A549 (cell line): ENCODE measurements around the gene BEST2. TPM values are rescaled to one million over a fixed set of nuclear protein-coding genes. Genes with fewer than 3 reads are reported as not detected.

Experiments
- ATAC-seq, 2 experiments: fragments of 200-7000 bp in 1 of 2; fragments of >200 bp in 1 of 2; cut with Nextera tagmentation in 1 of 2; cut with Tn5 transposase in 1 of 2; 3 replicates each; pipeline versions ENCODE4 v1.8.0 to v1.9.1; 2018 to 2020; ENCODE audit warnings: mild to moderate bottlenecking in 1 of 2, moderate library complexity in 1 of 2
- CTCF ChIA-PET: fragments of 300-600 bp; sonication (Branson Sonifier 250); formaldehyde crosslinking; extraction: SDS; loops from one replicate; lab custom pipeline; 2021; ENCODE audit warnings: antibody characterized with exemption, inconsistent platforms; lab: Yijun Ruan, JAX
- POLR2A ChIA-PET: fragments of 350-600 bp; formaldehyde crosslinking; extraction: SDS; loops from one replicate; lab custom pipeline; 2021; ENCODE audit warnings: antibody characterized with exemption, inconsistent platforms; lab: Yijun Ruan, JAX
- DNase-seq, 2 experiments: peaks; one replicate each; pipeline versions ENCODE4 v3.0.0 to v3.0.0-alpha.2; 2011 to 2016; ENCODE audit warnings: low read depth in 1 of 2, low spot score in 1 of 2
- FAIRE-seq: peaks from 2 replicates; lab custom pipeline; 2011; peaks lifted over from hg19 to GRCh38; lab: Jason Lieb, UNC
- H3K27ac ChIP-seq, 2 experiments: fragments of >200 bp; sonication (Bioruptor Twin); formaldehyde crosslinking; 3 replicates each; pipeline ENCODE4 v1.5.1; 2016 to 2017
- H3K4me1 ChIP-seq: fragments of >200 bp; sonication (Bioruptor Twin); formaldehyde crosslinking; 3 replicates; pipeline ENCODE4 v1.6.1; 2016
- H3K4me2 ChIP-seq: fragments of >200 bp; sonication (Bioruptor Twin); formaldehyde crosslinking; 3 replicates; pipeline ENCODE4 v1.6.1; 2016
- H3K4me3 ChIP-seq: fragments of >200 bp; sonication (Bioruptor Twin); formaldehyde crosslinking; 3 replicates; pipeline ENCODE4 v1.5.1; 2016
- H3K9me3 ChIP-seq: fragments of >200 bp; sonication (Bioruptor Twin); formaldehyde crosslinking; 3 replicates; pipeline ENCODE4 v1.6.1; 2016
- ATOH8 ChIP-seq: fragments of 250-450 bp; sonication (Bioruptor Pico); IDR thresholded peaks from 2 replicates; pipeline ENCODE4 v1.5.0; 2020; ENCODE audit warnings: low read depth, mild to moderate bottlenecking, moderate library complexity
- CBX2 ChIP-seq: fragments of 200-600 bp; sonication (generic); IDR thresholded peaks from 2 replicates; pipeline ENCODE4 v1.6.1; 2016; ENCODE audit warnings: low read depth, mild to moderate bottlenecking, borderline replicate concordance
- CEBPB ChIP-seq, 2 experiments: fragments of >200 bp in 1 of 2; sonication (Bioruptor Twin) in 1 of 2; formaldehyde crosslinking in 1 of 2; IDR thresholded peaks; 2 replicates each; pipeline ENCODE4 v1.6.1; 2012 to 2016
- CHD2 ChIP-seq: fragments of 150-350 bp; IDR thresholded peaks from 2 replicates; pipeline ENCODE4 v1.6.1; 2014; ENCODE audit warnings: low read length; ENCODE audit not compliant: partially characterized antibody
- CTCF ChIP-seq: fragments of >200 bp; sonication (Bioruptor Twin); formaldehyde crosslinking; IDR thresholded peaks from 3 replicates; pipeline ENCODE4 v1.5.1; 2016
- EHMT2 ChIP-seq: fragments of 200-600 bp; sonication (generic); IDR thresholded peaks from 2 replicates; pipeline ENCODE4 v1.6.1; 2016; ENCODE audit warnings: antibody characterized with exemption, low read depth, mild to moderate bottlenecking, moderate library complexity
- ESRRA ChIP-seq: fragments of 150-350 bp; IDR thresholded peaks from 2 replicates; pipeline ENCODE4 v1.6.1; 2014; ENCODE audit warnings: mild to moderate bottlenecking, low read length, borderline replicate concordance
- GATA3 ChIP-seq: IDR thresholded peaks from 2 replicates; pipeline ENCODE4 v1.6.1; 2012; ENCODE audit warnings: borderline replicate concordance
- HDAC2 ChIP-seq: fragments of 200-600 bp; sonication (generic); IDR thresholded peaks from 2 replicates; pipeline ENCODE4 v1.6.1; 2016
- HEYL ChIP-seq: fragments of 250-450 bp; sonication (Bioruptor Pico); IDR thresholded peaks from 2 replicates; pipeline ENCODE4 v1.8.0; 2021; ENCODE audit warnings: mild to moderate bottlenecking, moderate library complexity
- HOXA7 ChIP-seq: fragments of 250-450 bp; sonication (Bioruptor Pico); IDR thresholded peaks from 2 replicates; pipeline ENCODE4 v1.5.0; 2020; ENCODE audit warnings: mild to moderate bottlenecking, moderate library complexity
- KDM1A ChIP-seq: fragments of 200-600 bp; sonication (generic); IDR thresholded peaks from 2 replicates; pipeline ENCODE4 v1.6.1; 2016; ENCODE audit warnings: low read depth, mild to moderate bottlenecking
- MAX ChIP-seq: IDR thresholded peaks from 2 replicates; pipeline ENCODE4 v1.6.1; 2012
- MAZ ChIP-seq: fragments of 150-350 bp; IDR thresholded peaks from 2 replicates; pipeline ENCODE4 v1.6.1; 2014; ENCODE audit warnings: antibody characterized with exemption, low read depth, low read length, borderline replicate concordance
- MYC ChIP-seq: IDR thresholded peaks from 2 replicates; pipeline ENCODE4 v1.6.1; 2012; ENCODE audit warnings: mild to moderate bottlenecking, inconsistent platforms, low read length, improper control_type of control experiment, borderline replicate concordance
- NFE2L2 ChIP-seq: fragments of 150-350 bp; conservative IDR thresholded peaks from 2 replicates; pipeline ENCODE4 v1.6.1; 2014; ENCODE audit warnings: low read length
- POLR2A ChIP-seq: IDR thresholded peaks from 2 replicates; pipeline ENCODE4 v1.6.1; 2012; ENCODE audit warnings: mild to moderate bottlenecking, low read length
- POLR2AphosphoS2 ChIP-seq: conservative IDR thresholded peaks from 2 replicates; pipeline ENCODE4 v1.6.1; 2012; ENCODE audit warnings: low read length, improper control_type of control experiment, inconsistent platforms
- RAD21 ChIP-seq, 2 experiments: fragments of >200 bp in 1 of 2; sonication (Bioruptor Twin) in 1 of 2; formaldehyde crosslinking in 1 of 2; IDR thresholded peaks in 1 of 2; conservative IDR thresholded peaks in 1 of 2; 2 replicates in 1 of 2; 3 replicates in 1 of 2; pipeline ENCODE4 v1.6.1; 2012 to 2018; ENCODE audit warnings: inconsistent platforms in 1 of 2
- RCOR1 ChIP-seq: fragments of 150-350 bp; IDR thresholded peaks from 2 replicates; pipeline ENCODE4 v1.6.1; 2014; ENCODE audit warnings: antibody characterized with exemption, low read length, low read depth
- RFX5 ChIP-seq: fragments of 450-650 bp; IDR thresholded peaks from 2 replicates; pipeline ENCODE4 v1.7.1; 2014; ENCODE audit warnings: antibody characterized with exemption, mild to moderate bottlenecking, moderate library complexity
- RNF2 ChIP-seq: fragments of 200-600 bp; sonication (generic); IDR thresholded peaks from 2 replicates; pipeline ENCODE4 v1.6.1; 2016; ENCODE audit warnings: low read depth, mild to moderate bottlenecking, antibody characterized with exemption, moderate library complexity, borderline replicate concordance
- TFCP2L1 ChIP-seq: fragments of 250-450 bp; sonication (Bioruptor Pico); IDR thresholded peaks from 2 replicates; pipeline ENCODE4 v1.5.0; 2021; ENCODE audit warnings: mild to moderate bottlenecking
- ZNF302 ChIP-seq: fragments of 250-450 bp; sonication (Bioruptor Pico); IDR thresholded peaks from 2 replicates; pipeline ENCODE4 v1.9.0; 2021; ENCODE audit warnings: inconsistent platforms, mild to moderate bottlenecking, moderate library complexity
- ZSCAN20 ChIP-seq: fragments of 250-450 bp; sonication (Bioruptor Pico); IDR thresholded peaks from 2 replicates; pipeline ENCODE4 v1.8.0; 2022; ENCODE audit warnings: mild to moderate bottlenecking, moderate library complexity
- WGBS: methylation state at CpG from one replicate; pipeline ENCODE4 v1.1.6; 2017; ENCODE audit errors: missing lambda C conversion rate; 5-methylcytosine and 5-hydroxymethylcytosine counted together
- polyA plus RNA-seq, 4 experiments: library from polyadenylated mRNA; depleted of rRNA in 3 of 4; stranded (reverse); fragments of >200 nt; fragmentation: RNase III in 1 of 4; extraction: RNeasy Plus Mini Kit Qiagen cat#74134 plus additional on column Dnase treatment in 1 of 4; gene quantifications; 2 replicates in 3 of 4; 3 replicates in 1 of 4; pipeline ENCODE4 v1.2.3, GENCODE V29; 2011 to 2017
- TF ChIP-seq, protein P1 (sequence below): fragments of >200 bp; sonication (Bioruptor Twin); formaldehyde crosslinking; IDR thresholded peaks from 2 replicates; pipeline ENCODE4 v1.6.1; 2016

BEST2 gene
- polyA plus RNA-seq, 2 of the 4 experiments (the other 2 are of a cell fraction), result not detected

GRCh38 chr19:12766051-12766521, 14.5 kb downstream of the BEST2 start (continued):
- TF ChIP-seq, protein P1, sequence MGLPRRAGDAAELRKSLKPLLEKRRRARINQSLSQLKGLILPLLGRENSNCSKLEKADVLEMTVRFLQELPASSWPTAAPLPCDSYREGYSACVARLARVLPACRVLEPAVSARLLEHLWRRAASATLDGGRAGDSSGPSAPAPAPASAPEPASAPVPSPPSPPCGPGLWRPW, result no peak
- TF ChIP-seq POLR2A, result peak; percentile 23; the same call in 1 of the 2 replicates
- no peak for TF ChIP-seq EHMT2
- TF ChIP-seq HOXA7, result no peak
- TF ChIP-seq, all 56 proteins: peak for 6

DNA sequence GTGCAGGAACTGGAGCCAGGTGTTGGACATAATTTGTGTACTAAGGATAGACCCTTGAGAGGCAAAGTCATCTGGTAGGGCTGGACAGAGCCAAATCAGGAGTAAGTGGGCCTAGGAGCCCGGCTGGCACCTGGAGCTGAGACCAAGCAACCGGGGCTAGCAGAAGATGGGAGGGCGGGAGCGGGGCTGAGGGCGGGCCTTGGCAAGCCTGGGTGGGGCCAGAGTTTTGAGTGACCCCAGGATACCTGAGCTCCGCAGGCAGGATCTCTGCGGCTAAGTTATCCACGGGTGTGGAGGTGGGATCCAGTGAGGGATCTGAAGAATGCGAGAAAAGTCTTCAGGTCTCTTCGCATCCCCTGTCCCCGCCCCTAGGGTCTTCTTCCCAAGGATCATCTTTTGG, 15.6 kb downstream of the BEST2 start:
- ChIA-PET POLR2A (interaction anchor here (0.6 kb wide), 1 partner anchor 52 kb away, joined by 11 read pairs; no protein-coding TSS in a partner anchor), CTCF (interaction anchor here (1.5 to 38.2 kb wide), 7 partner anchors 2 to 117 kb away, joined by 5 to 901 read pairs (median 79); partner anchors contain the start of genes BEST2, GET3, HOOK2 and JUNB)
- Histone ChIP-seq H3K4me2 (no peak overlapping the region), H3K27ac (no peak overlapping the region), H3K4me1 (no peaks in the 10 kb centered on the region), H3K4me3 (no peak overlapping the region), H3K9me3 (no peaks in the 10 kb centered on the region)
- ATAC-seq, result no peak
- no peak for FAIRE-seq
- 90% methylated on average over 11 of the region's 11 CpGs for WGBS
- TF ChIP-seq HDAC2 (no peak), CTCF (no peak), TFCP2L1 (CRISPR knock-in tag) (no peak), ATOH8 (CRISPR knock-in tag) (no peak), HEYL (CRISPR knock-in tag) (no peak), MYC (no peak), NFE2L2 (no peak)
- no peak for DNase-seq

DNA sequence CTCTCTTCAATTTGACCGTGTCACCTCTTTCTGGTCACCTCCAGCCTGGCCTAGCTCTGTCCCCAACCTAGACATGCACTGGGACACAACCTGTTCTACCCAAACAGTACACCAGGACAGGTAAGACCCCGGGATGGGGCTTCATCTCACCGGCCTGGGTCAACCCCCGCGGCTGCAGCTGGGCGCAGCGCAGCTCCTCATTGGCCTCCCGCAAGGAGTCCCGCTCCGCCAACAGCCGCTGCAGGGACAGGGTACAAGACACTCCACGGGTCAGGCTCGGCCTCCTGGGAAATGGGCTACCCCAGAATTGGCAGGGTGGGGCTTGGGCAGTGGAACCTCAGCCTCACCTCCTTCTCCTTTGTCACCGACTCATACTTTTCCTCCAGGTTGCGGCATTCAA, 16.1 kb downstream of the BEST2 start:
- CTCF ChIA-PET, result interaction anchor here (3.2 to 38.2 kb wide), 6 partner anchors 1 to 117 kb away, joined by 17 to 901 read pairs (median 402); partner anchors contain the start of genes BEST2, GET3, HOOK2 and JUNB
- FAIRE-seq (no peak), ATAC-seq (no peak), DNase-seq (no peak)
- H3K9me3 ChIP-seq, result no peaks in the 10 kb centered on the region
- POLR2A ChIA-PET, result interaction anchor here (0.6 kb wide), 1 partner anchor 52 kb away, joined by 11 read pairs; no protein-coding TSS in a partner anchor
- no peak overlapping the region for H3K4me3 ChIP-seq
- WGBS, result 83% methylated on average over 5 of the region's 15 CpGs
- TF ChIP-seq RFX5 (no peak), ESRRA (no peak), MAZ (no peak), MAX (no peak), ZNF302 (CRISPR knock-in tag) (no peak)
- H3K4me2 ChIP-seq, result no peak overlapping the region
- no peaks in the 10 kb centered on the region for H3K4me1 ChIP-seq
- H3K27ac ChIP-seq, result no peak overlapping the region

GRCh38 chr19:12769689-12770088, 18.1 kb downstream of the BEST2 start:
- DNase-seq (no peak), FAIRE-seq (no peak), ATAC-seq (no peak)
- WGBS, result 84% methylated on average over 11 of the region's 37 CpGs
- H3K4me3 ChIP-seq, result no peak overlapping the region
- CTCF ChIA-PET, result interaction anchor here (8.5 to 29.7 kb wide), 3 partner anchors 21 to 77 kb away, joined by 79 to 901 read pairs (median 725); partner anchors contain the start of genes BEST2, GET3, JUNB and PRDX2
- POLR2A ChIA-PET, result no interaction called here
- no peak overlapping the region for H3K4me2 ChIP-seq
- peaks cover 8% of the 10 kb centered on the region; the same call in 2 of the 3 replicates for H3K4me1 ChIP-seq
- H3K27ac ChIP-seq, result no peak overlapping the region
- H3K9me3 ChIP-seq, result no peaks in the 10 kb centered on the region
- TF ChIP-seq RNF2 (no peak), GATA3 (no peak), CHD2 (no peak), RAD21 (conservative IDR thresholded peaks at IDR 0.05 in 1 of 2, IDR thresholded peaks at IDR 0.05 in 1 of 2) (no peak), CEBPB (IDR thresholded peaks at IDR 0.05) (no peak), ATOH8 (CRISPR knock-in tag) (no peak), RCOR1 (no peak), POLR2AphosphoS2 (no peak), CBX2 (no peak), KDM1A (no peak), ZSCAN20 (CRISPR knock-in tag) (no peak)
- TF ChIP-seq, protein P1, result no peak
